H9 (cell line): ENCODE measurements around the gene FARP1. TPM values are rescaled to one million over a fixed set of nuclear protein-coding genes. Genes with fewer than 3 reads are reported as not detected.

Experiments used
- DNase-seq: peaks from one replicate; pipeline ENCODE4 v3.0.0-alpha.2; 2017
- H2AFZ ChIP-seq: one replicate; pipeline ENCODE4 v1.6.1; 2013; ENCODE audit warnings: mild to moderate bottlenecking, low read length, control low read depth, moderate library complexity
- H2AK5ac ChIP-seq: 2 replicates; pipeline ENCODE4 v1.6.1; 2013; ENCODE audit warnings: low read length, control low read depth, mixed read lengths; ENCODE audit not compliant: insufficient read length
- H2BK120ac ChIP-seq: one replicate; pipeline ENCODE4 v1.6.1; 2013; ENCODE audit warnings: low read depth, mild to moderate bottlenecking, low read length, control low read depth, inconsistent platforms; ENCODE audit not compliant: poor library complexity, severe bottlenecking
- H2BK12ac ChIP-seq: 2 replicates; pipeline ENCODE4 v1.6.1; 2013; ENCODE audit warnings: low read length, control low read depth, mixed read lengths, low read depth; ENCODE audit not compliant: insufficient read length
- H2BK15ac ChIP-seq: 2 replicates; pipeline ENCODE4 v1.6.1; 2013; ENCODE audit warnings: low read depth, low read length, control low read depth
- H2BK20ac ChIP-seq: one replicate; pipeline ENCODE4 v1.6.1; 2013; ENCODE audit warnings: low read depth, mild to moderate bottlenecking, low read length, control low read depth, inconsistent platforms; ENCODE audit not compliant: poor library complexity, severe bottlenecking
- H2BK5ac ChIP-seq: 2 replicates; pipeline ENCODE4 v1.6.1; 2013; ENCODE audit warnings: low read length, control low read depth, mixed read lengths; ENCODE audit not compliant: insufficient read length
- H3K14ac ChIP-seq: 2 replicates; pipeline ENCODE4 v1.6.1; 2013; ENCODE audit warnings: low read length, control low read depth; ENCODE audit not compliant: insufficient read depth
- H3K18ac ChIP-seq: 2 replicates; pipeline ENCODE4 v1.6.1; 2013; ENCODE audit warnings: low read depth, mild to moderate bottlenecking, mixed read lengths, low read length, control low read depth; ENCODE audit not compliant: insufficient read length
- H3K23ac ChIP-seq: 2 replicates; pipeline ENCODE4 v1.6.1; 2013; ENCODE audit warnings: low read length, control low read depth, mixed read lengths, low read depth; ENCODE audit not compliant: insufficient read length
- H3K23me2 ChIP-seq: 2 replicates; pipeline ENCODE4 v1.6.1; 2013; ENCODE audit warnings: low read depth, mild to moderate bottlenecking, mixed read lengths, low read length, control low read depth; ENCODE audit not compliant: insufficient read length, poor library complexity, severe bottlenecking
- H3K27ac ChIP-seq: 2 replicates; pipeline ENCODE4 v1.5.1; 2013; ENCODE audit warnings: low read length, control low read depth, mixed read lengths, low read depth; ENCODE audit not compliant: insufficient read length
- H3K27me3 ChIP-seq: 2 replicates; pipeline ENCODE4 v1.6.1; 2013; ENCODE audit warnings: low read length, control low read depth, inconsistent platforms; ENCODE audit not compliant: insufficient read depth
- H3K4ac ChIP-seq: 2 replicates; pipeline ENCODE4 v1.6.1; 2013; ENCODE audit warnings: low read depth, mild to moderate bottlenecking, control low read depth, inconsistent platforms, low read length, moderate library complexity
- H3K4me1 ChIP-seq: 2 replicates; pipeline ENCODE4 v1.6.1; 2013; ENCODE audit warnings: low read length, control low read depth, inconsistent platforms; ENCODE audit not compliant: insufficient read depth
- H3K4me2 ChIP-seq: 2 replicates; pipeline ENCODE4 v1.6.1; 2013; ENCODE audit warnings: low read length, control low read depth, mixed read lengths; ENCODE audit not compliant: insufficient read length, insufficient read depth
- H3K56ac ChIP-seq: 2 replicates; pipeline ENCODE4 v1.6.1; 2013; ENCODE audit warnings: low read depth, mild to moderate bottlenecking, mixed read lengths, low read length, control low read depth; ENCODE audit not compliant: insufficient read length
- H3K79me1 ChIP-seq: 2 replicates; pipeline ENCODE4 v1.6.1; 2013; ENCODE audit warnings: low read depth, mild to moderate bottlenecking, moderate library complexity, low read length, control low read depth, inconsistent platforms; ENCODE audit not compliant: insufficient read depth, poor library complexity, severe bottlenecking
- H3K79me2 ChIP-seq: 2 replicates; pipeline ENCODE4 v1.6.1; 2013; ENCODE audit warnings: low read length, control low read depth, inconsistent platforms; ENCODE audit not compliant: insufficient read depth
- H3K9ac ChIP-seq: 2 replicates; pipeline ENCODE4 v1.6.1; 2013; ENCODE audit warnings: low read length, control low read depth, mixed read lengths; ENCODE audit not compliant: insufficient read length; ENCODE audit errors: extremely low read depth
- H3K9me3 ChIP-seq: one replicate; pipeline ENCODE4 v1.6.1; 2013; ENCODE audit warnings: low read depth, low read length, inconsistent platforms; ENCODE audit not compliant: control insufficient read depth
- H3T11ph ChIP-seq: one replicate; pipeline ENCODE4 v1.6.1; 2013; ENCODE audit warnings: mild to moderate bottlenecking, low read length, control low read depth, inconsistent platforms
- H4K20me1 ChIP-seq: one replicate; pipeline ENCODE4 v1.6.1; 2013; ENCODE audit not compliant: control insufficient read depth, insufficient read length, insufficient read depth
- H4K5ac ChIP-seq: 2 replicates; pipeline ENCODE4 v1.6.1; 2013; ENCODE audit warnings: low read depth, mild to moderate bottlenecking, mixed read lengths, low read length, control low read depth; ENCODE audit not compliant: insufficient read length
- H4K8ac ChIP-seq: replicated peaks from 2 replicates; pipeline ENCODE4 v1.6.1; 2013; ENCODE audit warnings: low read length, control low read depth, mixed read lengths, low read depth; ENCODE audit not compliant: insufficient read length
- H4K91ac ChIP-seq: 2 replicates; pipeline ENCODE4 v1.6.1; 2013; ENCODE audit warnings: low read depth, mild to moderate bottlenecking, moderate library complexity, mixed read lengths, low read length, control low read depth; ENCODE audit not compliant: insufficient read length
- H3K27ac Mint-ChIP-seq, 3 experiments: 2 replicates in 2 of 3; 3 replicates in 1 of 3; pipeline ENCODE4 v1.8.0; 2020 to 2021; ENCODE audit warnings: mixed read lengths in 3 of 3, mild to moderate bottlenecking in 1 of 3, moderate library complexity in 1 of 3
- H3K27me3 Mint-ChIP-seq: 2 replicates; pipeline ENCODE4 v1.8.0; 2021; ENCODE audit warnings: low read depth, mild to moderate bottlenecking, moderate library complexity, mixed read lengths
- H3K36me3 Mint-ChIP-seq, 3 experiments: 2 replicates in 2 of 3; 3 replicates in 1 of 3; pipeline ENCODE4 v1.8.0; 2020 to 2021; ENCODE audit warnings: low read depth in 3 of 3, mixed read lengths in 3 of 3; ENCODE audit not compliant: insufficient read depth in 1 of 3
- H3K4me1 Mint-ChIP-seq, 2 experiments: 2 replicates each; pipeline ENCODE4 v1.8.0; 2020; ENCODE audit warnings: mixed read lengths in 2 of 2
- H3K4me3 Mint-ChIP-seq, 2 experiments: 2 replicates in 1 of 2; 3 replicates in 1 of 2; pipeline ENCODE4 v1.8.0; 2020 to 2021; ENCODE audit warnings: mild to moderate bottlenecking in 2 of 2, mixed read lengths in 2 of 2, moderate library complexity in 1 of 2
- H3K9me3 Mint-ChIP-seq, 2 experiments: 2 replicates in 1 of 2; 3 replicates in 1 of 2; pipeline ENCODE4 v1.8.0; 2020; ENCODE audit warnings: mild to moderate bottlenecking in 2 of 2, mixed read lengths in 2 of 2, moderate library complexity in 1 of 2
- CTCF ChIP-seq: fragments of 200-600 bp; sonication (generic); conservative IDR thresholded peaks from 3 replicates; pipeline ENCODE4 v1.8.0; 2021; ENCODE audit warnings: antibody characterized with exemption, mild to moderate bottlenecking
- WGBS: extraction: QIAGEN DNeasy Blood & Tissue Kit; methylation state at CpG from one replicate; pipeline ENCODE4 v1.1.7; 2013; ENCODE audit warnings: missing lambda C conversion rate, low lambda C conversion rate, mixed read lengths; ENCODE audit not compliant: insufficient read length; ENCODE audit errors: extremely low coverage; 5-methylcytosine and 5-hydroxymethylcytosine counted together
- total RNA-seq: library from RNA; stranded (reverse); gene quantifications from 2 replicates; pipeline ENCODE4 v1.2.1, GENCODE V29; 2021

Gene FARP1
- total RNA-seq, 1 experiment from 2014 or later: 95.9 TPM

- Histone ChIP-seq H3K23ac (no peak overlapping the region), H3K4ac (no peak overlapping the region), H3K27me3 (no peaks in the 10 kb centered on the region), H2BK20ac (no peak overlapping the region), H3K79me2 (peaks cover 2% of the 10 kb centered on the region; the same call in 1 of the 2 replicates), H2BK5ac (no peak overlapping the region), H2BK12ac (no peak overlapping the region), H3K23me2 (no peaks in the 10 kb centered on the region), H3K56ac (no peak overlapping the region), H4K5ac (no peak overlapping the region), H2BK15ac (no peak overlapping the region), H3K4me2 (no peak overlapping the region), H2AK5ac (no peak overlapping the region), H3K9me3 (no peaks in the 10 kb centered on the region), H3K14ac (no peak overlapping the region), H4K8ac (no peak overlapping the region), H3T11ph (no peak overlapping the region), H3K27ac (no peak overlapping the region), H3K4me1 (no peaks in the 10 kb centered on the region; the same call in 1 of the 2 replicates), H2AFZ (no peak overlapping the region), H4K91ac (no peak overlapping the region), H2BK120ac (no peak overlapping the region), H3K18ac (no peak overlapping the region), H3K79me1 (no peaks in the 10 kb centered on the region), H4K20me1 (no peaks in the 10 kb centered on the region), H3K9ac (no peak overlapping the region)
- Mint-ChIP-seq H3K9me3 (peaks cover 11 to 22% of the 10 kb centered on the region in 2 experiments; a peak in 4 of 5 replicates), H3K27me3 (no peaks in the 10 kb centered on the region), H3K27ac (peak overlapping the region in 2 of 3 experiments; percentile 51 to 81; a peak in 3 of 7 replicates), H3K36me3 (peaks cover 15 to 21% (median 19%) of the 10 kb centered on the region in 3 experiments), H3K4me3 (no peak overlapping the region), H3K4me1 (peaks cover 8 to 13% of the 10 kb centered on the region in 2 experiments)
- WGBS: no CpG with 5 or more reads among the region's 2 CpGs
- TF ChIP-seq CTCF: no peak
- DNase-seq: no peak
Measured at GRCh38 chr13:98233127-98233526, 90.2 kb downstream of the FARP1 start.
